Inflammatory macrophage treated with lipopolysaccharide for 4 hours (primary cell): Measurements from ENCODE around the gene ZNF490.
"Not testable (repeated sequence)": the region's sequence is repeated elsewhere in the genome, so short reads cannot be mapped to it uniquely, and the experiment has no call there.

Source experiments
- DNase-seq: peaks from one replicate; pipeline ENCODE4 v3.0.0-alpha.2; 2020

The ZNF490 gene

GRCh38 chr19:12621253-12622024, 10.8 kb upstream of the ZNF490 start:
- peak; percentile 61 for DNase-seq

GRCh38 chr19:12617646-12618045, 7.0 kb upstream of the ZNF490 start:
- DNase-seq, result no peak

GRCh38 chr19:12611361-12611699, 717 bp upstream of the ZNF490 start:
- peak; percentile 24 for DNase-seq

GRCh38 chr19:12607631-12608030, 3.0 kb downstream of the ZNF490 start:
- DNase-seq, result peak; percentile 10

GRCh38 chr19:12606796-12607195, 3.8 kb downstream of the ZNF490 start:
- peak; percentile 23 for DNase-seq

GRCh38 chr19:12603714-12604113, 6.9 kb downstream of the ZNF490 start:
- DNase-seq, result no peak

- no peak for DNase-seq
Measured at GRCh38 chr19:12597594-12597993, 13.0 kb downstream of the ZNF490 start.

GRCh38 chr19:12596927-12597548, 13.6 kb downstream of the ZNF490 start:
- DNase-seq, result no peak

GRCh38 chr19:12596485-12596884, 14.1 kb downstream of the ZNF490 start:
- DNase-seq, result no peak

- no peak for DNase-seq
Measured at GRCh38 chr19:12581100-12581499, 29.5 kb downstream of the ZNF490 start.

- DNase-seq, result no peak
Measured at GRCh38 chr19:12580180-12580694, 30.4 kb downstream of the ZNF490 start.

GRCh38 chr19:12578641-12579040, 32.0 kb downstream of the ZNF490 start:
- DNase-seq, result no peak

- no peak for DNase-seq
Measured at GRCh38 chr19:12574036-12574435, 36.6 kb downstream of the ZNF490 start.

- no peak for DNase-seq
Measured at GRCh38 chr19:12567951-12568350, 42.7 kb downstream of the ZNF490 start.

- not testable (repeated sequence) for DNase-seq
Measured at GRCh38 chr19:12566380-12566779, 44.2 kb downstream of the ZNF490 start.

- peak; percentile 74 for DNase-seq
Measured at GRCh38 chr19:12564016-12564664, 46.5 kb downstream of the ZNF490 start.

GRCh38 chr19:12555456-12555930, 55.1 kb downstream of the ZNF490 start:
- DNase-seq, result no peak

GRCh38 chr19:12551060-12551832, 59.4 kb downstream of the ZNF490 start, which contains the start of gene ZNF564:
Gene ZNF564, minus strand, starts transcription at chr19:12551482. Its CDS starts 150 bp downstream, at chr19:12551332.
- peak; percentile 98 for DNase-seq

GRCh38 chr19:12546903-12547302, 63.7 kb downstream of the ZNF490 start:
- DNase-seq, result no peak

- DNase-seq, result no peak
Measured at GRCh38 chr19:12546068-12546467, 64.5 kb downstream of the ZNF490 start.

GRCh38 chr19:12545267-12545666, 65.3 kb downstream of the ZNF490 start:
- DNase-seq, result no peak

- DNase-seq, result peak; percentile 37
Measured at GRCh38 chr19:12544401-12544876, 66.2 kb downstream of the ZNF490 start.

GRCh38 chr19:12543855-12544254, 66.8 kb downstream of the ZNF490 start:
- peak; percentile 71 for DNase-seq
